CD4-positive, alpha-beta T cell (primary cell): ENCODE data around the gene NOL6. TPM values are rescaled to one million over a fixed set of nuclear protein-coding genes. Genes with fewer than 3 reads are reported as not detected.
A peak's percentile ranks its signal among the peaks of the same experiment; 100 is the strongest.

Source experiments
- ATAC-seq: fragments of 200-7000 bp; cut with Tn5 transposase; one replicate; pipeline ENCODE4 v1.10.0; 2022; ENCODE audit warnings: mild to moderate bottlenecking; ENCODE audit not compliant: poor library complexity
- CTCF ChIA-PET: fragments of 350-600 bp; sonication (Branson Sonifier 250); formaldehyde crosslinking; loops from one replicate; lab custom pipeline; 2021; ENCODE audit warnings: antibody characterized with exemption, inconsistent platforms; lab: Charles Lee
- POLR2A ChIA-PET: fragments of 350-600 bp; sonication (Branson Sonifier 250); formaldehyde crosslinking; loops from one replicate; lab custom pipeline; 2021; ENCODE audit warnings: antibody characterized with exemption, inconsistent platforms; lab: Charles Lee
- DNase-seq, 14 experiments: peaks; one replicate each; pipeline ENCODE4 v3.0.0-alpha.2; 2013 to 2020; ENCODE audit warnings: mixed read lengths in 2 of 14
- H3K27ac ChIP-seq, 2 donors: one replicate each; pipeline versions ENCODE4 v1.5.1 to v1.7.0; 2013; ENCODE audit warnings: low read length in 2 of 2, low read depth in 1 of 2, mild to moderate bottlenecking in 1 of 2
- H3K27me3 ChIP-seq, 2 experiments: 1 replicate in 1 of 2; 2 replicates in 1 of 2; pipeline versions ENCODE4 v1.6.1 to v1.7.0; 2013; ENCODE audit warnings: low read length in 2 of 2, control low read depth in 1 of 2, mild to moderate bottlenecking in 1 of 2, moderate library complexity in 1 of 2; ENCODE audit not compliant: insufficient read depth in 2 of 2, control insufficient read depth in 1 of 2
- H3K36me3 ChIP-seq: one replicate; pipeline ENCODE4 v1.6.1; 2013; ENCODE audit warnings: low read length, control low read depth; ENCODE audit not compliant: insufficient read depth
- H3K4me1 ChIP-seq: one replicate; pipeline ENCODE4 v1.6.1; 2013; ENCODE audit warnings: low read length, control low read depth; ENCODE audit not compliant: insufficient read depth
- H3K4me3 ChIP-seq: one replicate; pipeline ENCODE4 v1.5.1; 2013; ENCODE audit warnings: mild to moderate bottlenecking, low read length, moderate library complexity
- H3K9me3 ChIP-seq, 2 experiments: 1 replicate in 1 of 2; 2 replicates in 1 of 2; pipeline versions ENCODE4 v1.6.1 to v1.7.0; 2013; ENCODE audit warnings: low read length in 2 of 2, mild to moderate bottlenecking in 2 of 2, control low read depth in 1 of 2, moderate library complexity in 1 of 2; ENCODE audit not compliant: control insufficient read depth in 1 of 2, insufficient read depth in 1 of 2
- H3K27ac Mint-ChIP-seq: one replicate; pipeline ENCODE4 v1.8.0; 2020; ENCODE audit warnings: mixed read lengths
- H3K27me3 Mint-ChIP-seq: one replicate; pipeline ENCODE4 v1.8.0; 2021; ENCODE audit warnings: mixed read lengths
- H3K36me3 Mint-ChIP-seq: one replicate; pipeline ENCODE4 v1.8.0; 2021; ENCODE audit warnings: low read depth, mixed read lengths
- H3K4me1 Mint-ChIP-seq: one replicate; pipeline ENCODE4 v1.8.0; 2021; ENCODE audit warnings: low read depth, mixed read lengths
- H3K4me3 Mint-ChIP-seq: one replicate; pipeline ENCODE4 v1.8.0; 2020; ENCODE audit warnings: mild to moderate bottlenecking, mixed read lengths
- H3K9me3 Mint-ChIP-seq: one replicate; pipeline ENCODE4 v1.8.0; 2020; ENCODE audit warnings: mixed read lengths
- CTCF ChIP-seq: fragments of 200-600 bp; IDR thresholded peaks from one replicate; pipeline ENCODE4 v1.8.0; 2022; ENCODE audit warnings: antibody characterized with exemption, mild to moderate bottlenecking
- intact Hi-C, 2 experiments: fragments of 100-400 bp; cut with DNase I in 1 of 2; cut with micrococcal nuclease in 1 of 2; formaldehyde crosslinking; loops; one replicate each; pipeline versions ENCODE4 v1.15.1 to v1.9.0; 2023 to 2025; cut with DNase I, micrococcal nuclease
- total RNA-seq, 174 experiments: library from RNA in 2 of 174; stranded (reverse) in 2 of 174; gene quantifications; one replicate each; pipeline ENCODE4 v1.2.3 and lab custom pipeline; 2021 to 2026

NOL6 gene
- total RNA-seq, 2 experiments from 2014 or later, result 30.5 to 30.6 TPM

DNA sequence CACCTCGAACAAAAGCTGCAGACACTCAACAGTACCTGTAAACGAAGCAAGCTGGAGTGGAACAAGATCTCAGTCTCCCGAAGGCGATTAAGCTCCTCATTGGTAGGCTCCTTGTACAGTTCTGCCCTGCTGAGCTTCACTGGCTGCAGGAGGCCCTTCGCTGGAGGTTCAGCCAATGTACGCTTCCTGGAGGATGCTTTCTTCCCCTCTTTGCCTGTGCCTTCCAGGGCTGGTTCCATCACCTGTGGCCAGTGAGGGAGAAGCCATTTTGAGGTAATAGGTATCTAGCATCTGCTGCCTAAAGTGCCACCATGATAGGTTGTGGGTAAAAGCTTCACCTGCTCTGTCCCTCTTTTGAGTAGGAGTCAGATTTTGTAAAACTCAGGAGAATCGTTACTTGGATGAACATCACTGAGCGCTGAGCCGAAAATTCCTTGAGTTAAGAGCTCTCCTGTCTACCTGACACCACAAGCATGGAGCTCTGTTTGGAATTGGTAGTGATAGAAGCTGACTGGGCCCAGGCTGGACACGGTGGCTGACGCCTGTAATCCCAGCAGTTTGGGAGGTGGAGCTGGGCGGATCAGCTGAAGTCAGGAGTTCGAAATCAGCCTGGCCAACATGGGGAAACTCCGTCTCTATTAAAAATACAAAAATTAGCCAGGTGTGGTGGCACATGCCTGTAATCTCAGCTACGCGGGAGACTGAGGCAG lies 1.4 kb downstream of the NOL6 start:
- no peak for ATAC-seq
- intact Hi-C loops, result loop anchor here in 1 of 2 experiments (10.0 kb wide), 2 partner anchors 308 to 448 kb away; partner anchors contain the start of genes B4GALT1 and DNAJA1
- ChIA-PET CTCF (no interaction called here), POLR2A (interaction anchor here (1.1 to 4.6 kb wide), 5 partner anchors 11 to 182 kb away, joined by 5 to 67 read pairs (median 43); partner anchors contain the start of genes AQP3 and NFX1)
- Mint-ChIP-seq H3K27me3 (no peaks in the 10 kb centered on the region), H3K27ac (peak overlapping the region; percentile 89), H3K4me1 (peaks cover 33% of the 10 kb centered on the region), H3K9me3 (no peaks in the 10 kb centered on the region), H3K4me3 (peak overlapping the region; percentile 66), H3K36me3 (peaks cover 61% of the 10 kb centered on the region)
- H3K36me3 ChIP-seq, result peaks cover 47% of the 10 kb centered on the region
- peaks cover 25% of the 10 kb centered on the region for H3K4me1 ChIP-seq
- DNase-seq, result no peak
- peak overlapping the region; percentile 92 for H3K4me3 ChIP-seq
- H3K27ac ChIP-seq, result no peak overlapping the region
- H3K27me3 ChIP-seq, result no peaks in the 10 kb centered on the region
- TF ChIP-seq CTCF, result no peak
- H3K9me3 ChIP-seq, result no peaks in the 10 kb centered on the region

- peaks cover 57% of the 10 kb centered on the region for H3K36me3 ChIP-seq
- H3K36me3 Mint-ChIP-seq, result peaks cover 70% of the 10 kb centered on the region
- H3K4me3 Mint-ChIP-seq, result peak overlapping the region; percentile 27
These were observed 2.4 kb downstream of the NOL6 start for GRCh38 chr9:33471361-33471760.

GRCh38 chr9:33469891-33470290 lies 3.8 kb downstream of the NOL6 start:
- Histone ChIP-seq H3K27ac (no peak overlapping the region), H3K4me1 (peaks cover 37% of the 10 kb centered on the region), H3K36me3 (peaks cover 72% of the 10 kb centered on the region), H3K9me3 (no peaks in the 10 kb centered on the region), H3K4me3 (no peak overlapping the region), H3K27me3 (no peaks in the 10 kb centered on the region)
- no peaks in the 10 kb centered on the region for H3K9me3 Mint-ChIP-seq
- ATAC-seq, result no peak
- no peak for TF ChIP-seq CTCF
- H3K27me3 Mint-ChIP-seq, result no peaks in the 10 kb centered on the region
- peaks cover 32% of the 10 kb centered on the region for H3K4me1 Mint-ChIP-seq
- peaks cover 85% of the 10 kb centered on the region for H3K36me3 Mint-ChIP-seq
- H3K27ac Mint-ChIP-seq, result no peak overlapping the region
- peak overlapping the region; percentile 63 for H3K4me3 Mint-ChIP-seq
- DNase-seq, result peak in 1 of 14 experiments; percentile 1
- ChIA-PET POLR2A (interaction anchor here (1.0 kb wide), 1 partner anchor 23 kb away, joined by 4 read pairs; the partner anchor contains the start of gene AQP3), CTCF (no interaction called here)
- intact Hi-C loops, result loop anchor here in 1 of 2 experiments (5.0 to 10.0 kb wide), 3 partner anchors 183 to 445 kb away; partner anchors contain the start of genes B4GALT1 and DNAJA1

More at GRCh38 chr9:33471361-33471760, 2.4 kb downstream of the NOL6 start:
- Mint-ChIP-seq H3K27me3 (no peaks in the 10 kb centered on the region), H3K4me1 (peaks cover 33% of the 10 kb centered on the region), H3K9me3 (no peaks in the 10 kb centered on the region), H3K27ac (no peak overlapping the region)
- ChIA-PET CTCF (no interaction called here), POLR2A (interaction anchor here (1.1 to 4.6 kb wide), 4 partner anchors 10 to 181 kb away, joined by 3 to 67 read pairs (median 28); partner anchors contain the start of genes AQP3 and NFX1)
- no peaks in the 10 kb centered on the region for H3K9me3 ChIP-seq
- ATAC-seq (no peak), DNase-seq (no peak)
- H3K27ac ChIP-seq, result no peak overlapping the region
- intact Hi-C loops, result loop anchor here in 1 of 2 experiments (10.0 kb wide), 2 partner anchors 307 to 447 kb away; partner anchors contain the start of genes B4GALT1 and DNAJA1
- H3K4me1 ChIP-seq, result peaks cover 32% of the 10 kb centered on the region
- H3K27me3 ChIP-seq, result no peaks in the 10 kb centered on the region
- no peak overlapping the region for H3K4me3 ChIP-seq
- TF ChIP-seq CTCF, result no peak
